IPS-15b (cell line): ENCODE results near the gene SERTAD3.

ENCODE experiments used
- H3K27me3 ChIP-seq: one replicate; pipeline ENCODE4 v1.6.1; 2013; ENCODE audit warnings: low read length; ENCODE audit not compliant: control insufficient read depth, insufficient read depth
- H3K36me3 ChIP-seq: one replicate; pipeline ENCODE4 v1.6.1; 2013; ENCODE audit warnings: low read length; ENCODE audit not compliant: control insufficient read depth, insufficient read depth
- H3K4me1 ChIP-seq: one replicate; pipeline ENCODE4 v1.6.1; 2013; ENCODE audit warnings: mild to moderate bottlenecking, low read length; ENCODE audit not compliant: control insufficient read depth, insufficient read depth
- H3K4me3 ChIP-seq: one replicate; pipeline ENCODE4 v1.5.1; 2013; ENCODE audit warnings: low read depth, low read length
- H3K9ac ChIP-seq: one replicate; pipeline ENCODE4 v1.6.1; 2013; ENCODE audit warnings: low read depth, mild to moderate bottlenecking, low read length
- H3K9me3 ChIP-seq: one replicate; pipeline ENCODE4 v1.6.1; 2013; ENCODE audit warnings: mild to moderate bottlenecking, low read length; ENCODE audit not compliant: control insufficient read depth, insufficient read depth

Gene SERTAD3

GRCh38 chr19:40421993-40422747 lies 22.0 kb downstream of the SERTAD3 start:
- peaks cover 3% of the 10 kb centered on the region for H3K4me1 ChIP-seq
- H3K9ac ChIP-seq = no peak overlapping the region
- no peaks in the 10 kb centered on the region for H3K27me3 ChIP-seq
- H3K36me3 ChIP-seq = peaks cover 4% of the 10 kb centered on the region
- H3K4me3 ChIP-seq = no peak overlapping the region
- no peaks in the 10 kb centered on the region for H3K9me3 ChIP-seq

DNA sequence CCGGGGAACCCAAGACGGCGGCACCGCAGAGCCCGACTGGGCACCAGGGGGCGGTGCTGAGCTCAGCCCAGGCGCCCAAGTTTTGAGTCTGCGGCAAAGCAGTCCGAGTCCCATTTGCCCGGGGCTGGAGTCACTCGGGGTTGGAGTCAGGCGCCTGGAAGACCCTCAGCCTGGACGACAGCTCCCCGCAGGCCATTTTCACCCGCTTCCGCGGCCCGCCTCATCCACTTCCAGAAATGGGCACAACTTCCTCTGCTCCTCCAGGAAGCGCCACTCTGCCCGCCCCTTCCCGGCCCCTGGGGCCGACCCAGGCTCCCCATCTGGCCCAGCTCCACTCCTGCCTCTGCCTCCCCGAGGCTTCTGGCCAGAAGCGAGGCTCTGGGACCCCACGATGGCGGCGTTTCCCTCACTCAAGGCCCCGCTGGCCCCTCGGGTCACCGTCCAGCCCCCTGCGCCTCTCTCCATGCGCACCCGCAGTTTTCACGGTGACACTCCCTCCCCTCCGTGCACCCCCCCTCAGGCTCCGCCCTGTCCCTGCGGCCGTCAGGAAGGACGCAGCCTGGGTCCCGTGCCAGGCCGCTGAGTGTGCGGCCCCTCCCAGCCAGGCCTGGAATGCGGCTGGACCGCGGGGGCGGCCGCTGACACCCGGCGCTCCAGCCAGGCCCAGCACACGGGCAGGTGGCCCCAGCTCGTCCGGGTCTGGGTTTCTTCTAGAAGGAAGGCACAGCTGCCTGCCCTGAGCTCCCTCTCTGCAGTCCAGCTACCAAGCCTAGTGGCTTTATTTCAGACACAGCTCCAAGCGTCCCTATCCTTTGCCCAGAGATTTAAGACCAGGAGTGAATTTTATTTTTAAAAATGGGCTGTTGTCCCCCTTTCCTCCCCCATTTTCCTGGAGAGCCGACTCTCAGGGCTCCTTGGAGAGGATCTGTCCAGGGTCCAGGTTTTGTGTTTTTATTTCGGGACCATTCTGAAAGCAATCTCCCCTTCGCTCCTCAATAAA lies 23.1 kb downstream of the SERTAD3 start:
- Histone ChIP-seq H3K9me3 (no peaks in the 10 kb centered on the region), H3K4me1 (peaks cover 3% of the 10 kb centered on the region), H3K4me3 (peak overlapping the region; percentile 81), H3K9ac (peak overlapping the region; percentile 70), H3K36me3 (peaks cover 4% of the 10 kb centered on the region), H3K27me3 (no peaks in the 10 kb centered on the region)

- H3K27me3 ChIP-seq = no peaks in the 10 kb centered on the region
- H3K4me3 ChIP-seq = peak overlapping the region; percentile 81
- peaks cover 3% of the 10 kb centered on the region for H3K4me1 ChIP-seq
- no peaks in the 10 kb centered on the region for H3K9me3 ChIP-seq
- peaks cover 4% of the 10 kb centered on the region for H3K36me3 ChIP-seq
- H3K9ac ChIP-seq = peak overlapping the region; percentile 70
Observed at GRCh38 chr19:40420451-40420765, 23.7 kb downstream of the SERTAD3 start.

- Histone ChIP-seq H3K4me1 (peaks cover 3% of the 10 kb centered on the region), H3K27me3 (no peaks in the 10 kb centered on the region), H3K36me3 (peaks cover 4% of the 10 kb centered on the region), H3K9ac (no peak overlapping the region), H3K4me3 (no peak overlapping the region), H3K9me3 (no peaks in the 10 kb centered on the region)
Observed at GRCh38 chr19:40419780-40420179, 24.4 kb downstream of the SERTAD3 start.

DNA sequence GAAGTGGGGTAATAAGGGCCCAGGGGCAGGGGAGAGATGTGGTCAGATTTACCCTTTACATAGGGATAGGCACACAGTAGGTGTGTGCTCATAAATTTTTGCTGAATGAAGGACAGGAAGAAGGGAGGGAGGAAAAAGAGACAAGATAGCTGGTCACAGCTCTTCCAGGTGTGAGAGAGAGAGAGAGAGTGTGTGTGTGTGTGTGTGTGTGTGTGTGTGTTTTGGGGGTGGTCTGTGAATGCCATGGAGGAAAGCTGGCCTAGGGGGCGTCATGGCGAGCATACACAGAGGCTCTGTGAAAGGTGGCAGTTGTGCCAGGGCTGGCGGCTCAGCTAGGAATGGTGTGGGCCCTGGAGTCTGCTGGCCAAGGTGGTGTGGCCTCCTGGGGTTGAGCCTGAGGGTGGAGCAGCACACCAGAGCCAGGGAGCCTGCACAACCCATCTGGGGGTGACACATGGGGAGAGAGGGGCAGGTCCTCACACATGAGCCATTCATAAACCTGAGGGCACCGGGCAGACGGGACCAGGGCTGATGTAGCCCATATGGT lies 25.0 kb downstream of the SERTAD3 start:
- Histone ChIP-seq H3K4me3 (no peak overlapping the region), H3K9ac (no peak overlapping the region), H3K36me3 (peaks cover 4% of the 10 kb centered on the region), H3K4me1 (peaks cover 3% of the 10 kb centered on the region), H3K27me3 (no peaks in the 10 kb centered on the region), H3K9me3 (no peaks in the 10 kb centered on the region)

DNA sequence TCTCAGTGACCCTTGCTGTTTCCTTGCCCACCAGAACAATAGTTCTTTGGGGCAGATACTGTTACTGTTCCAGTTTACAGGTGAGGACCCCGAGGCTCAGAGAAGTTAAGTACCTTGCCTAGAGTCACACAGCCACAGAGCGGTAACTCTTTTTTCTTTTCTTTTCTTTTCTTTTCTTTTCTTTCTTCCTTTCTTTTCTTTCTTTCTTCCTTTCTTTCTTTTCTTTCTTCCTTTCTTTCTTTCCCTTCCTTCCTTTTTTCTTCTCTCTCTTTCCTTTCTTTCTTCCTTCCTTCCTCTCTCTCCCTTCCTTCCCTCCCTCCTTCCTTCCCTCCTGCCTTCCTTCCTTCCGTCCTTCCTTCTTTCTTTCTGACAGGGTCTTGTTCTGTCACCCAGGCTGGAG lies 26.1 kb downstream of the SERTAD3 start:
- Histone ChIP-seq H3K4me1 (peaks cover 3% of the 10 kb centered on the region), H3K36me3 (peaks cover 4% of the 10 kb centered on the region), H3K9ac (no peak overlapping the region)

GRCh38 chr19:40417643-40417981 lies 26.5 kb downstream of the SERTAD3 start:
- no peaks in the 10 kb centered on the region for H3K9me3 ChIP-seq
- H3K9ac ChIP-seq = peak overlapping the region; percentile 26
- peaks cover 2% of the 10 kb centered on the region for H3K36me3 ChIP-seq
- H3K27me3 ChIP-seq = no peaks in the 10 kb centered on the region
- H3K4me1 ChIP-seq = peaks cover 3% of the 10 kb centered on the region
- no peak overlapping the region for H3K4me3 ChIP-seq

More for the DNA sequence above, 26.1 kb downstream of the SERTAD3 start:
- Histone ChIP-seq H3K4me3 (no peak overlapping the region), H3K9me3 (no peaks in the 10 kb centered on the region), H3K27me3 (no peaks in the 10 kb centered on the region)

- no peaks in the 10 kb centered on the region for H3K27me3 ChIP-seq
- peak overlapping the region; percentile 26 for H3K9ac ChIP-seq
- H3K4me3 ChIP-seq = no peak overlapping the region
- no peaks in the 10 kb centered on the region for H3K9me3 ChIP-seq
- H3K4me1 ChIP-seq = peaks cover 3% of the 10 kb centered on the region
- no peaks in the 10 kb centered on the region for H3K36me3 ChIP-seq
Observed at GRCh38 chr19:40416918-40417642, 27.1 kb downstream of the SERTAD3 start.

GRCh38 chr19:40415768-40416167 lies 28.4 kb downstream of the SERTAD3 start:
- no peaks in the 10 kb centered on the region for H3K36me3 ChIP-seq
- H3K4me1 ChIP-seq = peaks cover 3% of the 10 kb centered on the region
- no peak overlapping the region for H3K9ac ChIP-seq
- H3K9me3 ChIP-seq = no peaks in the 10 kb centered on the region
- H3K4me3 ChIP-seq = no peak overlapping the region
- no peaks in the 10 kb centered on the region for H3K27me3 ChIP-seq

GRCh38 chr19:40414542-40415535 lies 29.3 kb downstream of the SERTAD3 start:
- H3K9ac ChIP-seq = no peak overlapping the region
- H3K36me3 ChIP-seq = no peaks in the 10 kb centered on the region
- no peaks in the 10 kb centered on the region for H3K9me3 ChIP-seq
- H3K4me3 ChIP-seq = no peak overlapping the region
- H3K4me1 ChIP-seq = peaks cover 5% of the 10 kb centered on the region
- H3K27me3 ChIP-seq = no peaks in the 10 kb centered on the region
